ENCODE data around the gene MRPL27.

MRPL27 gene

DNA sequence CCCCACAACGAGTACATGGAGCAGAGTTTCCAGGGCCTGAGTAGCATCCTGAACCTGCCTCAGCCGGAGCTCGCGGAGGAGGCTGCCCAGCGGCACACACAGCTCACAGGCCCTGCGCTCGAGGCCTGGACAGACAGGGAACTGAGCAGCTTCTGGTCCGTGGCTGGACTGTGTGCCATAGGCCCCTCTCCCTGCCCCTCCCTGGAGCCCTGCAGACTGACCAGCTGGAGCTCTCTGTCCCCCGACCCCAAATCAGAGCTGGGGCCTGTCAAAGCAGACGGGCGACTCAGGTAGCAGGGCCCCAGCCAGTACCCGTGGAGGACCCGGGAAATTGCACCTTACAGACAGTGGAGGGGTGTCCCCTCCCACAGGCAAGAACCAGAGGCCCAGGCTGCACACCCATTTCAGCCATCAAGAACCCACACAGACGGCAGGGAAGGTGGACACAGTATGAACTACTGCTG, 13.0 kb downstream of the MRPL27 start:
- DNase-seq: peak; percentile 52

DNA sequence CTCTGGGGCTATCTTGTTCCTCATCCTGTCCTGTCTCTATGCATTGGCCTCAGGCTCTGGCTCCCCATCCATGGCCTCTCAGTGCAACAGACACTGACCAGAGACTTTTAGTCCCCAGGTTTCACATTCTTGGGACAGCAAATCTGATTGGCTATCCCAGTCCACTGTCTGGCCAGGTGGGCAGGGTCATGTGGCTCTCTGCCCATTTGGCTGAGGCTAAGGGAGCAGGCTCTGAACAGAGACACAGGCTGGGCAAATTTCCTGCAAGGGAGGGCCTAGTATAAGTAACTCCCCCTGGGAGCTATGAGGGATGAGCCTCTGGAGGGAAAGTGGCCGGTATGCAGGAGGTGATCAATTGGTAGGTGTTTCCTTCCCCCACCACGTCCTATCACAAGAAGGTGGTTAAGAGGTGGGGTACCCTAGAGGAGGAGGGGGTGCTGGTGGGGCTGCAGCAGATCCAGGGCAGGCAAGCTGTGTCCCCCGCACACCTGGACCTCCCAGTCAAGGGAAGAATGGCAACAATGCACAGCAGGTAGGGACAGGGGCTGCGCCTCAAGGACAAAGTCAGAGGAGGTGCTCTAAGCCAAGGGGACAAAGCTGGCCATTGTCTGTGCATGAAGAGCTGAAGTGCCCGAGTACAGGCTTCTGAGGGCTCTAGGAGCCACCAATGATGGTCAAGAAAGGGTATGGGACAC, 13.8 kb downstream of the MRPL27 start:
- DNase-seq: peak; percentile 44

DNA sequence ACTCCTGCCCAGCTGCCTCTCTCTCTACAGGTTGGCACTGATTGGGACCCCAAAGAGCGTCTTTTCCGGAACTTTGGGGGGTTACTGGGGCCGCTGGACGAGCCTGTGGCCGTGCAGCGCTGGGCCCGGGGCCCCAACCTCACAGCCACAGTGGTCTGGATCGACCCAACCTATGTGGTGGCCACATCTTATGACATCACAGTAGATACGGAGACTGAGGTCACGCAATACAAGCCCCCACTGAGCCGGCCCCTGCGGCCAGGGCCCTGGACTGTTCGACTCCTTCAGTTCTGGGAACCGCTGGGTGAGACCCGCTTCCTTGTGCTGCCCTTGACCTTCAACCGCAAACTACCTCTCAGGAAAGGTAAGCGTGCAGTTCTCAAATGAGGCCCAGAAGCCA, 14.8 kb downstream of the MRPL27 start:
- peak; percentile 48 for DNase-seq

DNA sequence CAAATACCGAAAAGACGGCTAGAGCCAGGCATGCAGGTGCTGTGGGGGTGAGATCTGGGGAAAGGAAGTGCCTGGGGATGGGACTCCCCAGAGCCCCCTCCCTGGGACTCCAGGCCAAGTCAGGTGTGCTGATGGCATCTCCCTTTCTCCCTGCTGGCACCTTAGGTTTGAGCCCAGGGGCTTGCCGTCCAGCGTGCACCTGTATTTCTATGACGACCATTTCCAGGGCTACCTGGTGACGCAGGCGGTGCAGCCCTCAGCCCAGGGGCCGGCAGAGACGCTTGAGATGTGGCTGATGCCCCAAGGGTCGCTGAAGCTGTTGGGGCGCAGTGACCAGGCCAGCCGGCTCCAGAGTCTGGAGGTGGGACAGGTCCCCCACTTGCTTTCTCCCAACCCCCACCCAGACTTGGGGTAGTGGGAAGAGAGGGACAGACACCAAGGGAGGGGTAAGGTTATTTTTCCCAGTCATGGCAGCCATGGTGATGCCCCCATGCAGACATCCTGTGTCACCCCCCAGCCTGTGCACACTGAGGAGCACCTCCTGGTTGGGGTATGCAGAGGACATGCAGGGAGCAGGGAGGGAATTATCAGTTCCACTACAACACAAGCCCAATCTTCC, 16.0 kb downstream of the MRPL27 start:
- DNase-seq: peak; percentile 39

DNA sequence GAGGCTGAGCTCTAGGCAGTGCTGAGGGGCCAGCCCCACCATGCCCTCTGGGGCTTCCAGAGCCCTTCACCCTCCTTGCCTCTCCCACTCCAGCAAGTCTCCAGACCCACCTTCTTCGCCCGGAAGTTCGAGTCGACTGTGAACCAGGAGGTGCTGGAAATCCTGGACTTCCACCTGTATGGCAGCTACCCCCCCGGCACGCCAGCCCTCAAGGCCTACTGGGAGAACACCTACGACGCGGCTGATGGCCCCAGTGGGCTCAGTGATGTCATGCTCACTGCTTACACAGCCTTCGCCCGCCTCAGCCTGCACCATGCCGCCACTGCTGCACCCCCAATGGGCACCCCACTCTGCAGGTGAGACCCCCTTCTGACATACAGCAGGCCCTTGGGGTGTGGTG, 16.6 kb downstream of the MRPL27 start:
- peak; percentile 45 for DNase-seq

DNA sequence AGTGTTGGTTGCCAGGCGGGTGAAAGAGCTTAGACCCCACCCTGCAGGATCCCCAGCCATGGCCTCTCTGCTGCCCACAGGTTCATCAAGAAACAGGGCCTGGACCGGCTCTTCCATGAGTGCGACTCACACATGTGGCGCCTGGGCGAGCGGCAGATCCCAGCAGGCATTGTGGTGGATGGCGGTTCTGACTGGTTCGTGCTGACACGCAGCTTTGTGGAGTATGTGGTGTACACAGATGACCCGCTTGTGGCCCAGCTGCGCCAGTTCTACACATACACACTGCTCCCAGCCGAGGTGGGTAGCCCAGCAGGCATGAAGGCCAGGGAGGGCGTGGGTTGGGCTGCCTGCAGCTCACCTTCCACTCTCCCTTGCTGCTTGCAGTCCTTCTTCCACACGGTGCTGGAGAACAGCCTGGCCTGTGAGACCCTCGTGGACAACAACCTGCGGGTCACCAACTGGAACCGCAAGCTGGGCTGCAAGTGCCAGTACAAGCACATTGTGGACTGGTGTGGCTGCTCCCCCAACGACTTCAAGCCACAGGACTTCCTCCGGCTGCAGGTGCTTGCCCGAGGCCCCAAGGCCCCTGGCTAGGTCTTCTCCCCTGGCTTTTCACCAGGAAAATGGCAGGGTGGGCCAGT, 17.2 kb downstream of the MRPL27 start:
- peak; percentile 52 for DNase-seq

DNA sequence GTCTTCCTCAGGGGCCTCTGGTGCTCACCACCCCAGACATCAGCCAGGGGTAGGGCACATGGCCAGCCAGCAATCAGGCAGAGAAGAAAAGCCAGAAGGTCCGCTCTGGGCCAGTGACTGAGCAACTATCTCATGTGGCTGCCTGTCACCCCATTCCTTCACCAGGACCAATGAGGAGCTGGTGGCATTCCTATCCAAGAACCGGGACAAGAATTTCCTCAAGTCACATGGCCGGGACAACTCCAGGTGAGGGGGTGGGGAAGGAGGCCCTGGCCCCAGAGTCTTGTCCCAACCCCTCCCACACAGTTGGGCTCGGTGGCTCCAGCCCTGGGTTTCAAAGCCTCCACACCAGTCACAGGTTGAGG, 17.7 kb downstream of the MRPL27 start:
- peak; percentile 47 for DNase-seq

DNA sequence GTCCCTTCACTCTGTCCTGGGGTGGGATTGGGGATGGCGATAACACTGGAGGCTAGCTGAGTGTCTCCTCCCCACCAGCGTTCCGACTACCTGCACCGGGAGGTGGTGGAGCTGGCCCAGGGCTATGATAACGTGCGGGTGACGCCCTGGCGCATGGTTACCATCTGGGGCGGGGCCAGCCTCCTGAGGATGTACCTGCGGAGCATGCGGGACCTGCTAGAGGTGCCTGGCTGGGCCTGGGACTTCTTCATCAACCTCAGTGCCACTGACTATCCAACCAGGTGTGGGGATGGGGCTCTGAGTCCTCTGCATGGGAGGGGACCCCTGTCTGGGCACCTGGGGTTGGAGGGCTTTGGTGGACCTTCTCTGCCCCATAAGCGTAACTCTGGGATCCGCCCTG, 18.2 kb downstream of the MRPL27 start:
- peak; percentile 48 for DNase-seq

DNA sequence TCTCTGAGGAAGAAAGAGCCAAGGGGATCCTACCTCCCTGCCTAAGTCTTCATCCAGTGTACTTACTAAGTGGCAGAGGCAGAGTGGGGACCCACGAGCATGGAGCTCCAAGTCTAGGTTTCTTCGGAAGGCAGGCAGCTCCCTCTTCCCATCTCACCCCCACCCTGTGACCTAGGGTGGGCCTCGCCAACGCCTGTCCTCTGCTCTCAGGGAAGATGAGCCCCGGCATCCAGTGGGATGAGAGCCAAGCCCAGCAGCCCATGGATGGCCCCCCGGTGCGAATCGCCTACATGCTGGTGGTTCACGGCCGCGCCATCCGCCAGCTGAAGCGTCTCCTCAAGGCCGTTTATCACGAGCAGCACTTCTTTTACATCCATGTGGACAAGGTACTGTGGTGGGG, 18.8 kb downstream of the MRPL27 start:
- DNase-seq: no peak

DNA sequence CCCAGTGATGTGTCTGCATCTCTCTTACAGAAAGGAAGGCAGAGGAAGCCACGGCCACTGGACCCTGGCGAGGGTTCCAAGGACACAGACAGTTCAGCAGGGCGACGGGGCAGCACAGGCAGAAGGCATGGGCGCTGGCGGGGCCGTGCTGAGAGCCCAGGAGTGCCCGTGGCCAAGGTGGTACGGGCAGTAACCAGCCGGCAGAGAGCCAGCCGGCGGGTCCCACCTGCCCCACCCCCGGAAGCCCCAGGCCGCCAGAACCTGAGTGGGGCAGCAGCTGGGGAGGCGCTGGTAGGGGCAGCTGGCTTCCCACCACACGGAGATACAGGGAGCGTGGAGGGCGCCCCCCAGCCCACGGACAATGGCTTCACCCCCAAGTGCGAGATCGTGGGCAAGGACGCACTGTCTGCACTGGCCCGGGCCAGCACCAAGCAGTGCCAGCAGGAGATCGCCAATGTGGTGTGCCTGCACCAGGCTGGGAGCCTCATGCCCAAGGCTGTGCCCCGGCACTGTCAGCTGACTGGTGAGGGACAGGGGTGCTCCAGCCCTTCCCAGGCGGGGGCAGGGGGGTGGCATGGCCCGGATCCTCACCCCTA, 19.3 kb downstream of the MRPL27 start:
- peak; percentile 49 for DNase-seq

DNA sequence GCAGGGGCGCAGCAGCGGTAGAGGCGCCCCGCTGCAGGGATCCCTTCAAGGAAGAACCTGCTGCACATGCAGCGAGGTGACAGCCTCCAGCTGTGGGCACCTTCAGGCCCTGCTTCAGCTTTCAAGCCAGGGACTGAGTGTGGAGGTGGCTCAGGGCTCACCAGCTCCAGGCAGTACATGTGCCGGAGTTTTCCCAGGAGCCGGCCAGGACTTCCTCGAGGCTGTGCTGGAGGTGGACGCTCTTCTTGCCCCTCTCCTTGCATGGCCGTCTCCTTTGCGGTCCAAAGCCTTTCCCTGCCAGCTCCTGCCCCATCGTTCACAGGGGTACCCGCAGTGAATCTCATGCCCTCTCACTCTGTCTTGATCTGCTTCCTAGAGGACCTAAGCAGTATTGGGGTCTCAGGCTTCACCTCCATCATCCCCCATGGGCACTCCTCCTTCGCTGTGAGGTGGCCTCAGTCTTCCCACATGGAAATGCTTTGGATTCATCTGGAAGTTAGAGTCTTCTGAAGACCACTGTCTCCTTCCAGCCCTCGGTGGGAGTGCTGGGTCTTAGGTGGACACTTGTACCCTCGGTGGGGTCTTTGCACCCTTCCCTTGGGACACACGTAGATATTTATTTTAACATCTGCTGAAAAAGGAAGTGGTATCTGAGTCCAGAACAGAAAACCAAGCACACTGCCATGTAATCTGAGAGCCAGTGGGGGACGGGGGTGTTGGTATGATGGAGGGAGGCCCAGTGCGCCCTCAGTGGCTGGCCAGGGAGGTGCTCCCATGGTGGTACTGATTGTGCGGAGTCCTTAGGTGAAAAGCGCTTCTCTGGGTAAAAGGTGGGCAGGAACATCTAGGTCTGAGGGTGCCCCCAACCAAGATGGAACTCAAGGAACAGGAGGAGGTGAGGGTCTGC, 20.0 kb downstream of the MRPL27 start:
- peak; percentile 48 for DNase-seq

DNA sequence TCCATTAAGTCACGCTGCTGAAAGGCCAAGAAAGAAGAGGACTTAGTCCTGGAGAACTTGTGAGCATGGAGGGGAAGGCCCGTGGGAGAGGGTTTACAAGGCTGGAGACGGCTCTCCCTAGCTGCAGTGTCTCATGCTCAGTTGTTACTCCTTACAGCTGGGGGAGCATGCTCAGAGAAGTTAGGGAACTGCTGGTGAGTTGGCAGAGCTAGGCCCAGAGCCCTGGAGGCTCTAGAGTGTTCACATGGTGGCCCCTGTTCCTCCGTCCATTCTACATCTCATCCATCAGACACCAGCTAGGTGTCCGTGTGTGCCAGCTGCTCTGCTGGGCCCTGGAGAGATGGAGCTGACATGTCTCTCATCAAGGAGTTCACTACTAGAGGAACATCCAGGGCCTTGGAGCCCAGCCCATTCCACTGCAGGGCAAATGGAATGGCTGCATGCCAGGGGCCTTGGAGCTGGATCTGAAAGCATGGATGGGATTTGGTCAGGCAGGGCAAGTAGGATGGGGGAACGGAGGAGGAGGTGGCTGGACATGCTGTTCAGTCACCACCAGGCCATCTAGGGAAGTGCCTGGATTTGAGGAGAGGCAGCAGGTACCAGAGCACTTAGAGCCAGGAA, 20.8 kb downstream of the MRPL27 start:
- DNase-seq: peak; percentile 48

DNA sequence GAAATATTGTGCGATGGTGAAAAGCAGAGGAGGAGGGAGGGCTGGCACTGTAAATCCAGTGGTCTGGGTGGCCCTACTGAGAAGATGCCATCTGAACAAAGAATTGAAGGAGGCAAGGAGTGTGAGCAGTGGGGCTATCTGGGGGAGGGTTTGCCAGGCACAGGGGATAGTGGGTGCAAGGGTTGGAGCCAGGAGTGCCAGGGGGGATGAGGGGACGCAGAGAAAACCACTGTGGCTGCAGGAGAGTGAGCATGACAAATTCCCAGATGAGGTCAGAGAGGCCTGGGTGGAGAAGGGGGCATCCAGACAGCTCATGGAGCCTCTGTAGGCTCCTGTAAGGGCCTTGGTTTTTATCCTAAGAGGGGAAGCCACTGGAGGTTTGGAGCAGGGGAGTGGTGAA, 22.3 kb downstream of the MRPL27 start:
- DNase-seq: peak; percentile 42

DNA sequence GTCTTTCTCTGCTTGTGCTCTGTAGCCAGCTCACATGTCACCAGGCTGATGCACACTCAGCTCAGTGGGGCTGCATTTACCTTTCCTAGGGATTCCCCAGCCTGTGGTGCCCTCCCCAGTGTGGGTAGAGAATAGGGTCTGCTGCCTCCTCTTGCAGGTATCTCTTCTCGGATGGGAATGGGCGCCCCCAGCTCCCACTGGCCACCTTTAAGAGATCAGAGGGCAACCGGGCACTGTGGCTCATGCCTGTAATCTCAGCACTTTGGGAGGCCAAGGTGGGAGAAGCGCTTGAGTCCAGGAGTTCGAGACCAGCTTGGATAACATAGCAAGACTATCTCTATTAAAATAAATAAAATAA, 23.8 kb downstream of the MRPL27 start:
- peak; percentile 47 for DNase-seq

DNA sequence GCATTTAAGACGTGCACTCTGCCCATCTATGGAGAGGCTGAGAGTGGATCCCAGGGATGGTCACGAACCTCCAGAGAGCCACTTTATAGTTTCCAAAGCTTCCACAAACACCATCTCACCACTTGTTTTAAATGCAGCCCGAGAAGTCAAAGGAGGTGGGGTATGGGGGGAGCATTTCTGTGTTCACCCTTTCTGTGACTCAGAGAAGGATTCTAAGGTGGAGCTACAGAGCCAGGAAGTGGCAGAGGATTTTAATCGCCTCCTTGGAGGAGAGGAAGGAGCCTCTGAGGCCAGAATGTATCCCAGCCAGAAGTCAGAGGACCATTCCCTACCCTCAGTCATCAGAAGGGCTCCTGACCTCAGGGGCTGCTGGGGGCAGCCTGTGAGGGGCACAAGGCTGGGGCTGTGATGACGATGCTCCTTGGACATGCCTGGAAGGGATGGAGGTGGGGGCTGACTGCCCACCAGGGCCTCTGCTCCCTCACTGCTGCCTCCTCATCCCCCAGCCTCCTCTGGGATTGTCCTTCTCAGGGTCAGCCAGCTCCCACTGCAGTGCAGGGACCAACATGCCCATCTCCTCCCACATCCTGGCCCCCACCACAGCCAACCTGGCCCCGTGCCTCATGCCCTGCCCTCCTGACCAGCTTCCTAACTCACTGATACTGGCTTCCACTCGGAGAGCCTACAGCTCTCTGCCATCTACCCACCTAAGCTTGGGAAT, 24.3 kb downstream of the MRPL27 start:
- DNase-seq: peak; percentile 50

DNA sequence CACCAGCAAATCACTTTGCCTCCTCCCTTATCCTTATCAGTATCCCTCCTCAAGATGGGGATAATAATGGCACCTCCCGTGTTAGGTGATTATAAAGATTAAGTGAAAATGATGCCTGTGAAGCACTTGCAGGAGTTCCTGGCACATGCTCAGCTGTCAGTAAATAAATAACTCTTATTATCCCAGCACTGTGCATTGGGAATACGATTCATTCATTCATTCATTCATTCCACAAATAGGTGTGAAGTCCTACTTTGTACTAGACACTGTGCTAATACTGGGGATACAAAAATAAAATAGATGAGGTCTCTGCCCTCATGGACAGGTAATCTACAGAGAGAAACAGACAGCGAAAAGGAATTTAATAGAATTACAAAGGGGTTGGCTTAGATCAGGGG, 25.1 kb downstream of the MRPL27 start:
- no peak for DNase-seq

DNA sequence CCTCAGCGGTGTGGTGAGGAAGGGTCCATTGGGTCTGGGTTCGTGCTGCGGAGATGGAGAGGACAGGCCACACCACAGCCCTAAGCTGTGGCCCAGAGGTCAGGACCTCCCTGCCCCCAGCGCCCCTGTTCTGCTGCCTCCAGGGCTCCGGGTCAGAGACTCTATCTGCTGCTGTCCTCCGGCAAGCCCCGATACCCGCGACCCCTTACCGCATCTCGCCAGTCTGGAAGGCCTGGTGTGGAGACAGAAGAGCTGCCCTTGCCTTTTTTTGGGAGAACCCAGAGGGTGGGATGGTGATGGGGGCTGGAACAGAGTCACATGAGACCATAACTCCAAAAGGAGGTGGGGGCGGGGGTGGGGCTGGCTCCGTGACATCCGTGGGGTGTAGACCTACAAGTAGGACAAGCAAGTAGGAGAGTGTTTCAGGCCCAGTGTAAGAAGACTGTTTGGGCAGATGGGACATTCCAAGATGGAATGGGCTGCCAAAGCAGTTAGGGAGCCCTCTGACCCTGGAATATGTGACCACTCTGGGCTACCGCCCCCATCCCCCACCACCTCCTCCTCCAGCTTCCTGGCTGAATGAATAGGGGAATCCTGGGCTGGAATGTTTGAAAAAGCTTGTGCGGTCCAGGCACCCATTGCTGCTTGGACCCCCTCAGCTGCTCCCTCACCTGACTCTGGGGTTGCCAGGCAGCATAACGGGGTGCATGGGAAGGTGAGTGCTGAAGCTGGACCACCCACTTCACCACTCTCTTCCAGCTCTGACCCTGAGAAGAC, 25.7 kb downstream of the MRPL27 start:
- peak; percentile 61 for DNase-seq

DNA sequence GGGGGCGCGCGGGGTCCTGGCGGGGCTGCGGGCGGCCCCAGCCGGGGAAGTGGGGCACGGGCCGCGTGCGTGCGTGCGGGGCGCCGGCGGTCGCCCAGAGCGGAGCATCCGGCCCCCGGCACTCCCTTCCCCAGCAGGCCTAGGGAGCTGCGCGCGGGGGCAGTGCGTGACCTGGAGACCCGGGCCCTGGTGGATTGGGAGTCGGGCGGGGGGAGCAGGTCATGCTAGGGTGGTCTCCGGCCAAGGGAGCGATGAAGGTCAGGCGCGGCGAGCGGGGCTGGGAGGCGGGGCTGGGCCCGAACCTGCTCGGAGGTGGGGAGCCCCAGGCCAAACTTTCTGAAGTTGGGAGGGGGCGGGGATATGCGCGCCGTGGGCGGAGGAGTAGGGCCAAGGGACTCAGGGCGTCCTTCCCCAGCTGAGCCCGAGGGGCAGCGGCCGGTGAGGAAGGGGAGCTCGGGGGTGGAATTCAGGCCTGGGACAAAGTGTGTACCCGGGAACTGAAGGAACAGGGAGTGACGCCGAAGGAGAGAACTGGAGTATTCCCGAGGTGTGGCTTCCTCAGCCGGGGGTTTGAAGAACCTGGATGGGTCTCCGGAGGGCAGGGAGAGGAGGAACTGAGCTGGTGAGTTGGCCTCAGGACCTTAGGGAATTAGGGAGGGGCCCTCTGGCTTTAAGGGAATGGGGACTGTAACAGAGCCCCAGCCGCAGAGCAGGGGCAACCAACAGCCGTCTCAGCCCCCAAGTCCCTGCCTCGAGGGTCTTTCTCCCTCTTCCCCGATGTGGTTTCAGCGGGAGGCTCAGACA, 26.5 kb downstream of the MRPL27 start:
- peak; percentile 77 for DNase-seq

DNA sequence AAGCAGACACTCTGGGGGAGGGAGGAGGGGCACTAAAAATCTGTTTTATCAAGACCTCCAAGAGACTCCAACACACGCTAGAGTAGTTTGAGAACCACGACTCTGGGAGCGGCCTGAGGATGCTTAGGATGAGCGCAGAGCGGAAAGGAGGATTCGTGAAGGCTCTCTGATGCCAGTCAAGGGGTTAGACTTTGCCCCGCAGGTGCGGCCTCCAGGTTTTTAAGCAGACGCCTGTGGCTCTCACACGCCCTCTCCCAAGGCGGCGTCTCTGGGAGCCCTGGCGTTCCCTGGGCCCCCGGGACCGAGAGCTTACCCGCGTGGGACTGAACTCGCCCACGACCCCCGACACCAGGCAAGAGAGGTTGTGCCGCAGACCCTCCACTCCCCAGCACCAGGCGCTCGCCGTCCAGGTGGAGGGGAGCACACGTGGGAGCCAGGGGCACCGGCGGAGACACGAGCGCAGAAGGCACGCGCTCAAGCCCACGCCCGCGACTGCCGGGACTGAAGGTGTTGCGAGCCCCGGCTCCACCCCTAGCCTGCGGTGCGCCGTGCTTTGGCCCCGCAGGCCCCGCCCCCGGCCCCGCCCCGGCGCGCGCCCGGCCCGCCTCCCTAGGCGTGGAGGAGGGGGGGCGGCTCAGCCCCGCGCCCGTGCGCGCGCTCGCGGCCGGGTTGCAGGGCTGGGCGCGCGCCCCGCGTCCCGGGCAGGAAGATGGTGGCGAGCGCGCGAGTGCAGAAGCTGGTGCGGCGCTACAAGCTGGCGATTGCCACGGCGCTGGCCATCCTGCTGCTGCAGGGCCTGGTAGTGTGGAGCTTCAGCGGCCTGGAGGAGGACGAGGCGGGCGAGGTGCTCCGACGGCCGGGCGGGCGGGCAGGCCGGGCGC, 27.3 kb downstream of the MRPL27 start, which contains the start of gene XYLT2:
Gene XYLT2, plus strand, starts transcription at position 695 of the 881 bp plus-strand sequence. Its CDS starts 15 bp downstream, at position 710.
- DNase-seq: peak; percentile 95

Data from activated CD8-positive, alpha-beta memory T cell treated with anti-CD3 and anti-CD28 coated beads, Interleukin-2, amount 50 U/mL, for 48 hours (primary cell).